ENCODE data around the gene LRIT1.

- no peak for TF ChIP-seq CTCF (IDR thresholded peaks at IDR 0.05 in 2 of 3, conservative IDR thresholded peaks at IDR 0.05 in 1 of 3; ENCODE audit: borderline replicate concordance in 1 of 3, insufficient read depth in 1 of 3, low read depth in 2 of 3, low read length in 2 of 3)
- TF ChIP-seq ATF3 (IDR thresholded peaks at IDR 0.05): no peak
- no peak for TF ChIP-seq ZNF274 (IDR thresholded peaks at IDR 0.05; ENCODE audit: low read depth, low read length)
- TF ChIP-seq POLR2A (IDR thresholded peaks at IDR 0.05; ENCODE audit: borderline replicate concordance, extremely low read depth, insufficient read depth, insufficient read length): no peak
- TF ChIP-seq CBX3 (IDR thresholded peaks at IDR 0.05; ENCODE audit: low read depth): no peak
These were observed 14.7 kb downstream of the LRIT1 start for GRCh38 chr10:84226616-84227015.

Data from HCT116 (cell line).